ENCODE measurements around the gene LMX1A.

The LMX1A gene

DNA sequence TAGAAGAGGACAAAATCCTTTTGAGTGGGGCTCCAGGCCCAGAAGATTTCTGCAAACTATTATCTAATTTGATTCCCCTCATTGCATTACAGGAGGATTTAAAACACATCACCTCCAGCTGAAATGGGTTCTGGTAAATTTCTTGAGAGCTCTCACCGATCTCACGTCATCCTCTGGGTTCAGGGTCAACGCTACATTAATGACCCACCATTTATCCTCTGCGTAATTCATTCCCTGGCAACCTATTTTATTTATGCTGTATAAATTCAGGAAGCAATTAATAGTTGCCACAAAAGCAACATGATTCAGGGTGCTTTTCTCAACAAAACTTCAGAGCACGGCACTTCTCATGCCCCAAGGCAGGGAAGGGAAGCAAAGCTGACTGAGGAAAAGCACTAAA is 38.9 kb downstream of the LMX1A start:
- DNase-seq: no peak

DNA sequence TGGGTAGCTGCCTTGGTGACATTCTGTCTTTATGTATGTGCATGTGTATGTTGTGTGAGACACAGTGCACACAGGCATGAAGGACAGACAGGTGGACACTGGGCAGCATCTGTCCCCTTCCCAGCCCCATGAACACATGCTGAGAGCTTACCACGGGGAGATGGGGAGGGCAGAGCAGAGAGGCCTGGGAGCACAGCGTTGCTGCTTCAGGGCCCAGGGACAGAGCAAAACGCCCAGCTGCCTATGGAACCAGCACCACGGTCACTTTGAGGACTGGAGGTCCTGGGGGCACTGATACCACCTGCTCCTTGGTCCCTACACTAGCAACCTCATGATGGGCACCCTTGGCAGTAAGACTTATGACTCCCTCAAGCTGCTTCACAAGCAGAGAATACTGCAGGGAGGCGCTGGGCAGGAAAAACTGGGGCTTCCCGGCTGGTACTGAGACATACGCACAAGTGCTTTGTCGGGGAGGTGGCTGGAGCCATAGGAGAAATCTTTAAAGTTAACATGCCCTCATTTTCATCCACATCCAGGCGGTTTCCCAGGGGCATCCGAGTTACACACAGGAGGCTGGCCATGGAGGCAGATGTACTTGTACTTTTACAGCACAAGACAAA is 40.3 kb downstream of the LMX1A start:
- DNase-seq: no peak

DNA sequence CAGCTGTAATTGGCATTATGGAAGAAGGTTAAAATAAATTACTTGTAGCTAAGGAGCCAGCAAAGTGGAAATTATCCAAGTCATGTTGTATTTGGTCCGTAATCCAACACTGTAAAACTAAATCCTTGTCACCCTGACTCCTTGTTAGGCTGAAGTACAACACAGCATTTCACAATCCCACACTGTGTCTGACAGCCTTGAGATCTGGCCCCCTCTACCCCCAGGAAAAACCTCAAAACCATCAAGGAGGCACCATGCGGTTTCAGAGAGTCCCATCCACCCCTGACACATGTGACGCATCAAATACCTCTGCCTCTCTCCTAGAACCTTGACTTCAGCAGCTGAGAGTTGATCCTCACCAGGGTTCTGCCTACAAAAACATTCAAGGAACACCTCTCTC is 41.0 kb downstream of the LMX1A start:
- DNase-seq: no peak

DNA sequence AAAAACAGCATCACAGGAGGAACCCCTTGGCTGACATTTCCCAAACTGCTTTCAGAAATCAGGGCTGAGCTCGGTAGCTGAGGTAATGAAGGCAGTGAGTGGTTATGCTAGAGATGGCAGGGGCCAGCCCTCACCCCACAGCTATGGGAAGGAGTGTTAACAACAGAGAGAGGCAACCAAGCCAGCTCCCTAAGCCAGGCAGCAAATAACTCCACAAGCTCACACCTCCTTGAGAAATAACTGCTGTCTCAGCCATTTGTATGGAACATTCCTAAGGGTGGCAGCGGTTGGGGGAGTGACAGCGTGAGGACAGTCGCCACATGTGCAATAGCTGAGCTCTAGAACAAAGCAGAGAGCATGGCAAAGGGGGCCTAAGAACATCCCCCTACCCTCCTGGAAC is 42.6 kb downstream of the LMX1A start:
- no peak for DNase-seq

DNA sequence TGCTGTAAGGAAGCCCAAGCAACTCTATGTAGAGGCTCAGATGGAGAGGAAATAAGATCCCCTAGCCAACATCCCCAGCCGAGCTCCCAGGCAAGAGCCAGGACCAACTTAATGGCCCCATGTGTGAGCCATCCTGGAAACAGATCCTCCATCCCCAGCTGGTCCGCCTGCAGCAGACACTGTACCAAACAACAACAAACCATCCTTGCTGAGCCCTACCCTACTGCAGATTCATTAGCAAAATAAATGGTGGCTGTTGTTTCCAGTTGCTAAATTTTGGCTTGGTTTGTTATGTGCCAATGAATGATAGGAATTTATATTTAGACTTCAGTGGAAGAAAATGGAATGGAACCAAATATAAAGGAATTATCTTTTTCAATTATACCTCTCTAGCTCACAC is 43.9 kb downstream of the LMX1A start:
- DNase-seq: no peak

DNA sequence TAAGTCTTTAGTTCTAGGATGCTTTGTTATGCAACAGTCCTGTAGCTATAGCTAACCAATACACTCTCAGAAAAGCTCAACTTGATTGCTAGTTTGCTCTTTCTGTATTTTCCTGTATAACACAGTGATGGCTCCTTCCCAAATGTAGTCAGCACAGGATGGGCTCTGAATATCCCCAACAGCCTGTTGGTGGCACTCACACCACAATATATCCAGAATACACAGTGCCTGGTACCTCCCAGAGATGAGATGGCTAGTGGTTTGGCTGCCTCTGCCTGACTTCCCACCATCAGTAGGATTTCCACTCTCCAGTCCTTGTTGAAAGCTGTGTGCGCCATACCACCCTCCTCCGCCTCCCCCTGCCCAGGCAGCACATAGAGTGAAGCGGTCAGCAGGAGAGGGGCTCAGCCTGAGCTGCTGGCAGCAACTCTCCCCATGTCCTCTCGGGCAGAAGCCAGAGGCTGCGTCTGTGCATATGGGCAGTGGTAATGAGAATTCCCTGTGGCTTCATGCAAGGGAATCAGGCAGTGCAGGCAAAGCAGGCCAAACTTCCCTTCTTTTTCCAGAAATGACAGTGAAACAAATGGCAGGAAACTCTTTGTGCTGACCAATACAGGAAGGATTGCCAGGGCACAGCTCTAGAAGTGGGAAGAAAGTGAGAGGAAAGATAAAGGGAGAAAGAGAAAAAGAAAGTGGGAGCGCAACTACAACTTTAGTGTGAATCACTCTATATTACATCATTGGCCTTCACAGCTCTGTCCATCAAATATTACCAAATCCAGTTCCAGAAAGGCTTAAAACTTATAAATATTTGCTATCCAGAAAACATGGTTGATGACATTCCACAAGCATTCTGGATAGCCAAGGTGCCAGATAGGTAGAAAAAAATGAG is 49.7 kb downstream of the LMX1A start:
- no peak for DNase-seq

DNA sequence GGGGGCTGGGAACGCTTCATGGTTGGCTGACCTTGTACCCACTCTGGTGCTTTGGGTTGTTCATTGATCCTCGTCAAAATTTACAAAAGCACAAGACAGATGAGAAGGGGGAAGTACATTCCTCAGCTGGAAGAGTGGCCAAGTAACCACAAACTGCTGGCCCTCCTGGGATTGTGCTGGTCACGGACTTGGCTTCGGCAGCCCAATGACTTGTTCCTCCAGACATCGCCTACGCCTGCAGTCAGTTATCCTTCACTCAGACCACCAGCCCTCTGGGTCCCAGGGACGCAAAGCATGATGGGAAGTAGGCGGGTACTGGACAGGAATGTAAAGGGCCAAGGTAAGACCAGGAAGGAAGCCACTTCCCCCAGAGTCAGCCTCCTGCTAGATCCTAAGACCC is 53.1 kb downstream of the LMX1A start:
- DNase-seq: no peak

DNA sequence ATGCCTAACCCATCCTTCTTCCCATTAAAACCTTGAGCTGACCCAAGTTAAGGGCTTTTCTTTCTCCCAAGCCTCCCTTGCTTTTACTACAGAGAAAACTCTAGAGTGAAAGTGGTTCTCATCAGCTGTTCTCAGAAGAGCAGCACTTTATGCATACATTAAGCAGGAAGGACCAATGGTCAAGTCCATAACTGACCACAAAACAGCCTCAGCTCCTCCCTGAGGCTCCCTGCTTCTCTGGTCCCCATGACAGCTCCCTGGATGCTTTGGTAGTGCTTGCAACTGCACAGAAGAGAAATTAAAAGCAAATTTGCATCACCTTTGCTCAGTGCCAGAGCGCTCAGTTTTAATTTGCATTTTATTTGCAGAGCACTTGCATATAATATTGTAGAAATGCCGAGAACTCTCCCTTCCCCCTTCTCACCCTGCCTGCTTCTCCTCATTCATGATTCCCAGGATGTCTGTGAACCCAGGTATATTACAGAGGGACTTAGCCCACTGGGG is 56.1 kb downstream of the LMX1A start:
- peak; percentile 75 for DNase-seq

DNA sequence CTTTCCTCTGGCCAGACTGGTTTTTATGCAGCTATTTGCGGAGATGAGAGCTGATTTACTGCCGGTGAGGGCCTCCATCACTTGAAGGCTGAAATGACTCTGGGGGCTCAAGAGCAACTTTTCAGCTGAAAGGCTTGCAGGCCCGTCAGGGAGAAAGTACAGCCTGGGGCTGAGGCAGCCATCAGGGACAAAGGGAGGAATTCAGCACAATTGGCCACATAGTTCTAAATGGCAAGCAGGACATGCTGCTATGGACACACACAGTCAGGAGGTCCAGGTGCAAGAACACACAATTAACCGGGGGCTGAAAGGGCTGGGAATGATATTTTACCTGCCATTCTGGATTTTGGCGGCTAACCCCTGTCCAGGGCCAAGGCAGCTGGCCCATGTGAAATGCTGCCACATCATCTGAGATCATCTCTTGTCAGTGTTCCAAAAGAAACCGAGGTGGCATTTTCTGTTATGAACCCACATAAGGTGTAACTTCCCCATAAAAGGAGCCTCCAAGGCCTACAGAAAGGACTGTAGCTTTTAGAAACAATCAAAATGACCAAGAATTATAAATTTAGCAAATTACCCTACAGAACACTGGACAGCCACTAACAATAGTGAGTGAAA is 58.2 kb downstream of the LMX1A start:
- DNase-seq: no peak

DNA sequence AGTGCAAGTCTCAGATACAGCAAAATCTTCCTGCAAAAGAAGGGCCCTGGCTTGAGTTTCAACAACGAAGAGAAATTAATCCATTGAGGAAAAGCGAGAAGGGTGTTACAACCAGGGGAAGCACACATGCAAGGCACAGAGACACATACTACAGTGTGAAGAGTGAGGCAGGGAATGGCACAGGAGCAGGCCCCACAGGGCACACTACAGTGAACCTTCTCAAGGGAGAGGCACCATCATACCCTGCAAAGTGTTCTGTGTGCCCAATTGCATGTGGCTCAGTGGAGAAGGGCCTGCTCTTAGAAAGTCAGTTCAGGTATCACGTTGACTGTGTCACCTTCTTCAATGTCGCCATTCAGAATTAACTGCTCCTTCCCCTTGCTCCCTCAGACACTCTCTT is 60.3 kb downstream of the LMX1A start:
- DNase-seq: no peak

DNA sequence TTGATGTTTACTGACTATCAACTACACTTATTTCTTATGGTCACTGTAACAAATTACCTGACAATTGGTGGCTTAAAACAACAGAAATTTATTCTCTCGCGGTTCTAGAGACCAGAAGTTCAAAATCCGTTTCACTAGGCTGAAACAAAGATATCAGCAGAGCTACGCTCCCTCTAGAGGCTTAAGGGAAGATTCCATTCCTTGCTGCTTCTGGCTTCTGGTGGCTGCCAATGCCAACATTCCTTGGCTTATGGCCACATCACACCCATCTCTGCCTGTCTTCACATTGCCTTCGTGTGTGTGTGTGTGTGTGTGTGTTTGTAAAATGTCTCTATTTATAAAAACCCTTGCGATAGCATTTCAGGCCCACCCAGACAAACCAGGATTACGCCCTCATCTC is 66.4 kb downstream of the LMX1A start:
- DNase-seq: no peak

DNA sequence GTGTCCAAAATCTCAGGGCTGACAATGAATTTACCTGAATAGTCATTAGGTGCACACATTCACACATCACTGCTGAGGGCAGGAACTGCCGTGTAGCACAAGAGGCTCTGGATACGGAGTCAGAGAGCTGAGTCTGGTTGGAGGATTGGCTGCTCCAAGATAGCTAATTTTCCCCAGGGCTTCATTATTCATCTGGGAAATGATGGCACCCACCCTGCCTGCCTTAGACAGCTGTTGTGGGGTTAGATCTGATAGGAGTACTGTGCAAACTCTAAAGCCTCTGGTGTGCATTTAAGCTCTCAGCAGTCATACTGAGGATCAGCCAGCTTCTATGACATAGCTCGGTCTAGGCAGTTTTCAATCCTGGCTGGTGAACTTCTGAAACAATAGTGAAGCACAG is 67.0 kb downstream of the LMX1A start:
- no peak for DNase-seq

DNA sequence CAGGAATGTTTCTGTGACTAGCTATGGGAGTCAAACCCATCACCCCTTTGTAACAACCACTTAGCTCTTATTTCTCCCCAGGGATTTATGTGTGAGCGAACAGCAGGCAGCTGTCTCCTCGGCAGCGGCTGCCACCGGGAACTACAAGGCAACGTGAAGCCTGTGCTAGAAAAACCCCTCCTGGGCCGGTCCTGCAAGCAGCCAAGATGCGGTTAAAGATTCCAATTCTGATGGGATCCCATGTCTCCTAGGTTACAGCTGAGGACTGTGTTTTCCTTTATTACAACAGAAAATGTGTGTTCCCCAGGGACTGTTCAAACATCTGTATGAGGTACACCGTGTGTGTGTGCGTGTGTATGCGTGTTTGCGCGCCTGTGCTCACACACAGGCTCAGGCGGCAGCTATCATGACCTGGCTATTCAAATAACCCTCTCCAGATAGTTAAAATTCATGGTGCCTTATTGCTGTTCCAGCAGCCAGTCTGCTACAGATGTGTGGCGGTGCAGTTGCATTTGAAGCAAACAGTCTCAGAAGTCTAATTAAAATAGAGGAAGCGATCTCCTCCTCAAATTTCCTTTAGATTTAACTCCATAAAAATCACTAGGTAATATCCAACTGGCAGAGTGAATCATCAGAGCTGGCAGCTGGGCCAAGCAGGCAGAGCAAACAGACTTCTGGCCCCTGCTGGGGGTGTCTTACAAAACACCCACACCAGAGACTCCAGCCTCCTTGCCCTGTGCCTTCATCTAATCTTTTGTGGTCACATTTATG is 68.0 kb downstream of the LMX1A start:
- DNase-seq: no peak

DNA sequence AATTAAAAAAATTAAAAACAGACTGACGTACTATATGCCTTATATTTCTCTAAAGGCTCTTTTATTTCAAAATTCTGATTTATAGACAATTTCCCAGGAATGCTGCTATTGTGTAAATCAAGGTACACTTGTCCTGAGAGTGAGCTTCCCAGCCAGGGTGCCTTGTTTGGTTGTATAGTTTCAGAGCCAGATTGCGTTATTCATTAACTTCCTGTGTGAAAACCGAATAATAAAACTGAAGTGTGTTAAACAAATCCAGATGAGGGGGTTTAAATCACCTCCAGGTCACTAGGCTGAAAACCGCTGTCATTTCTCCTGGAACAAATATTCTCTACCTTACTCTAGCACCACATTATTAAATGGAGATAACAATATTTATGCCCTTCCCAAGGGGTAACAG is 68.7 kb downstream of the LMX1A start:
- DNase-seq: no peak

DNA sequence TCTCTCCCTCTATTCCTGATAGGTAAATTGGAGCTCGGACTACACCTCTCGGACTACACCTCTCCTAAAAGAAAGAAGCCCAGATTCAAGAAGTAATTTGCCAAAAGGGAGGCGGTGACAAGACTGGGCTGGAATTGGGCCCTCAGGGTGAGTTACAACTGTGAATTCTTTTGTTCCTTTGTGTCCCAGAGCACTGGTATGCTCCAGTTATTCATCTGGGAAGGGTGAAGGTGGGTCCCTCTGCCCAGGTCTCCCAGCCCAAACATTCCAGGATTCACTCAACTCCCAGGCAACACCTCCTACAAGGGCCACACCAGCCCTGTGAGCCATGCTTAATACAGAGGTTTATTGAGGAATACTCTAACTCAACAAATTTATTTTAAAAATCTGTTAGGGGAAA is 69.2 kb downstream of the LMX1A start:
- no peak for DNase-seq

DNA sequence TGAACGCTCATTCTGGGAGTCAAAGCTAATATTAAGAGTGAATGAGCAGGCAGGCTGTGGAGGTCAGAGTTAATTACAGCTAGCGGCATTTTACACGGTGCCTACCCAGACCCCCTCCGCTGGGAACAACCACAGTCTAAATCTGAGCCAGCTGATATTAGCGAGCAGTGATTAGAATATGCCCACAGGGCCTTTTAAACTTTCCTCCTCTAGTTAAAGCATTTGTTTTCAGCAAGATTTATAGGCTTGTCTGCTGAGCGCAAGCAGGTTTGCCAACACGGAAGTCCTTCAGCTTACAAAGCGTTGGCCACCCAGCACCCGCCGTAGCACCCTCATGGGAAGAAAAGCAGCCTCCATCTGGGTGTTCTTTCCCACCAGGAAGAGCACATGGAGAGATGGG is 72.1 kb downstream of the LMX1A start:
- peak; percentile 70 for DNase-seq

DNA sequence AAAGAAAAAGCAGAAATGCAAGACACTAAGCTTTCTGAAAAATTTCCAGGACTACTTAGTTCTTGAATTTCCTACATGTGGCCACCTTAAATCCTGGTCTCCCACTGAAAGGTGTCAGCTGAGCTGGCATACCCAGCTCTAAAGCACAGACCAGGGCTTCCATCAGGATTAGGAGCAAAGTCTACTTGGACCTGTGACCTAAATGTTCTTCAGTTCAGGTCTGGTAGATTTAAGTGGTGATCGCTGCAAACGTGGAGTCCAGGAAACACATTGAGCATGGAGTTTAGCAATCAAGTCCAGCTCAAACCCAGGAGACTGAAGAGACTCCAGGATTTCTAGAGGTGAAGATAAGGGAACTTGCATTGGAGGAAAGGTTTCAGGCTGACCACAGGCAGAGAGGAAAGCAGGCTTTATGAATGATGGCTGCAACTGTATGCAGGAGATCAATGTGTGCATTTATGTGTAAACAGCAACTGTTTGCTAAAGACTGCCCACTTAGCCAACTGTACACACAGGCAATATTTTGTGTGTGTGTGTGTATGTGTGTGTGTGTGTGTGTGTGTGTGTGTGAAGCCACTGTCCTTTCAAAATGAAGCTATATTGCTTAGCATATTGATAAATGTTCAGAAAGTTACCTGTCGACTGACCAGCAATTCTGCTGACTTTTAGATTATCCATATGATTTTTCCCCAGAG is 75.2 kb downstream of the LMX1A start:
- no peak for DNase-seq

DNA sequence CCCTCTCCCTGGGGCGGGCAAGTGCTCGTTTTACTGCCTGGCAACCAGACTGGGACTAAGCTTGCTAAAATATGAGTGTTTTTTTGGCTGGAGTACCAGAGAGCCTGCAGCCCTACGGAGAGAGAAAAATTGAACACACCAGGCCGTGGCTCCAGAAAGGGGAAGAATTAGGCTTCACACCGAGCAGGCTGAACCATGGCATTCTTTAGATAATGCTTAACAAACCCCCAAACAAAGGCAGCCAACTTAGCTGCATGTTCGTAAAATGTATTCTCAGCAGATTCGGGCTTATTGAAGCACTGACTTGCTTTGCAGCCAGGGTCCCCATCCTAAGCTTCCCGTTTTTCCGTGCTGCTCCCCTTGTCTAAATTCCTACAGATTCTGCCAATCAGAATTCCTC is 76.6 kb downstream of the LMX1A start:
- DNase-seq: no peak

DNA sequence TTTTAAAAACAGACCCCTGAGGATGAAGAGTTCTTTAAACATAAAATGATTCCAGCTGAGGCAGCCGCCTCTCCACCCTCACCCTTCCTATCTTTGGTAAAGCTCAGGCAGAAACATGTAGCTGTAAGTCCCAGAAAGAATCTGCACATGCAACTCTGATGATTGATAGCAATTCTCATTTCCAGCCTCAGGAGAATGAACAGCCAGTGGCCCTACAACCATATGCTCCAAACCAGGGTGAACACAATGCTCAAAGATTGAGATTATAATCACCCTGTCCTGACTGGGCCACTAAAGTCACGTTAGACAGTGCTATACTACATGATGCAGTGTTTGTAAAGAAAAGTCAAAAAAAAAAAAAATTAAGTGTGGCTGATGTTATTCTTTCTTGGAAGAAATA is 80.2 kb downstream of the LMX1A start:
- no peak for DNase-seq

DNA sequence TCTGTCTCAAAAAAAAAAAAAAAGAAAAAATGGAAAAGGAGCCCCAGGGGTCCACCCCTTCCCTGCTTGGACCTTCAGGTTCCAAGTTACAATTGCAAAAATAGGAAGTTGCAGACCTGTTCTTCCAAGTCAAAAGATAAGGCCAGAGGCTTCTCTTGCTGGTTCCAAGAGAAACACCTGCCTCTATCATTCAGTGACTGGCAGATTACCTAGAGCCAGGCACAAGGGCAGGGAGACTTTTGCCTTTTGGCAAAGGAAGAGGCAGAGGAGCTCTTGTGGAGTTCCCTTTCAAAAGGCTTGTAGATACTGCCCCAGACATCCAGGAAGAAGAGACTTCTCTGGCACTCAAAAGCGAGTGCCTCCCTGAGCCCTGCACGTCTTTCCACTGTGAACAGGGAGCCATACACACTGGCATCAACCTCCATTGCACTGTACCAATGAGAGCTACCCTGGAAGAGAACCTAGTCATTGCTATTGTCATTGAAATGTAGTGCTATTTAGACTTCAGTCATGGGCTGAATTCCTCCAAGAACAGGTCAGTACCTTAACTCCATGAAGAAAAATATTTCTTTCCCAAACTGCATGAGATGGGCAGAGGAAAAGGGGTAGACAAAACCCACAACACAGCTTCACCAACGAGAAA is 91.2 kb downstream of the LMX1A start:
- DNase-seq: no peak

DNA sequence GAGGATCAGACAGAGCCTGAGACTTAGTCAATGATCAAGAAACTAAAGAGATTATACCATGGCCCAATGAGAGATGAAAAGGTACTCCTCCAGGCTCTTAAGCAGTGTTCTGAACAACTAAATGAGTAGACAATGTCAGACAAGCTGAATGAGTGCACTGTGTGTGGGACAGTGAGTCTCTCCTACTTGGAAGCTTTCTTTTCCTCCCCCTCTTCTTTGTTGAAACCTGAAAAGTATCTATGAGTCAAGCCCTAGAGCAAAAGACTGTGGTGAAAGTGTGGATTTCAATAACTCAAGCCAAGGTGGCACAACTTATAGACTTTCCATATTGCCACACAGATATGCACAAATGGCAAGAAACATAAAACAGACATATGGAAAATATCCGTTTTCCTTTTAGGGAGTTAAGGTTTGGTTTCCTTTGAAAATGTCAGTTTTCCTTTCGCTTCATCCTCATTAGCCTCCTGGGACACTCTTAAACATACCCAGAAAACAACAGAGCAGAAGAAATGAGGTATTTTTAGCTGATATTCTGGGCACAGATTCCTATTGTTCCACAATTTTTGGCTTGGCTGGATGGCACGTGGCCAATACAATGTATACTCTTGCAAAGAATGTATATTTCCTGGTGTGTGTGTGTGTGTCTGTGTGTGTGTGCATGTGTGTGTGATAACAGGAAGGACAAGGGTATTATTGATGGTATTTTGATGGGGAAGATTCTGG is 96.6 kb downstream of the LMX1A start:
- DNase-seq: no peak

Measured in NCI-H1048 (cell line).